OCI-LY7 (cell line): ENCODE measurements around the gene SV2C.

ENCODE experiments used
- EZH2phosphoT487 ChIP-seq: fragments of 200-600 bp; sonication (generic); IDR thresholded peaks from 2 replicates; pipeline ENCODE4 v1.6.1; 2018; ENCODE audit warnings: low read depth, borderline replicate concordance, mild to moderate bottlenecking, mixed run types, antibody characterized with exemption, low read length, moderate library complexity, mixed read lengths
- TF ChIP-seq, protein P1 (sequence below): fragments of 200-600 bp; sonication (generic); conservative IDR thresholded peaks from 2 replicates; pipeline ENCODE4 v1.5.1; 2014; ENCODE audit warnings: mild to moderate bottlenecking, antibody characterized with exemption, low read length, moderate library complexity, mixed read lengths

DNA sequence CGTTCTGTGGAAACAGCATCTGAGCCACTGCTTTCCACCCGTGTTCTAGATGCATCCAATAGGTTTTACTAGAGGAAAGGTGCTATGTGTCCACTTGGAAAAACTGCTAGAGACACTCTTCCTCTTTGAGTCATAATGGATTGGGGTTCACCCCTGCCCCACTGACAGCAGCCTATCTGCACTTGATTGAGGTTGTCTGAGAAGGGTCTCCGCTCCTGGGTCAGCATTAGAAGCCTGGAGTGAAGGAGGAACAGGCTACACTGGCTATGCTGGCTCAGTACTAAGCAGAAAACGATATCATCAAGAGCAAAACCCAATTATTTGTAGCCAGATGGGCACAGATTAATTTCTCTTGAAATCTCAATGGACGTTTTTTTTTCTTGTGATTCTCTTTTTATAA, 167.3 kb downstream of the SV2C start:
- TF ChIP-seq, protein P1, sequence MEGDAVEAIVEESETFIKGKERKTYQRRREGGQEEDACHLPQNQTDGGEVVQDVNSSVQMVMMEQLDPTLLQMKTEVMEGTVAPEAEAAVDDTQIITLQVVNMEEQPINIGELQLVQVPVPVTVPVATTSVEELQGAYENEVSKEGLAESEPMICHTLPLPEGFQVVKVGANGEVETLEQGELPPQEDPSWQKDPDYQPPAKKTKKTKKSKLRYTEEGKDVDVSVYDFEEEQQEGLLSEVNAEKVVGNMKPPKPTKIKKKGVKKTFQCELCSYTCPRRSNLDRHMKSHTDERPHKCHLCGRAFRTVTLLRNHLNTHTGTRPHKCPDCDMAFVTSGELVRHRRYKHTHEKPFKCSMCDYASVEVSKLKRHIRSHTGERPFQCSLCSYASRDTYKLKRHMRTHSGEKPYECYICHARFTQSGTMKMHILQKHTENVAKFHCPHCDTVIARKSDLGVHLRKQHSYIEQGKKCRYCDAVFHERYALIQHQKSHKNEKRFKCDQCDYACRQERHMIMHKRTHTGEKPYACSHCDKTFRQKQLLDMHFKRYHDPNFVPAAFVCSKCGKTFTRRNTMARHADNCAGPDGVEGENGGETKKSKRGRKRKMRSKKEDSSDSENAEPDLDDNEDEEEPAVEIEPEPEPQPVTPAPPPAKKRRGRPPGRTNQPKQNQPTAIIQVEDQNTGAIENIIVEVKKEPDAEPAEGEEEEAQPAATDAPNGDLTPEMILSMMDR = no peak
- TF ChIP-seq EZH2phosphoT487 = no peak
